Lung (tissue), 12 donors: ENCODE measurements around the gene PARP16. TPM values are rescaled to one million over a fixed set of nuclear protein-coding genes. Genes with fewer than 3 reads are reported as not detected.

Source experiments
- ATAC-seq: fragments of 200-7000 bp; cut with Tn5 transposase; one replicate; pipeline ENCODE4 v1.9.1; 2020; ENCODE audit warnings: moderate number of reproducible peaks; ENCODE audit not compliant: insufficient read depth, low FRiP score
- DNase-seq, 3 donors: peaks; one replicate each; pipeline ENCODE4 v3.0.0-alpha.2; 2013 to 2017
- H3K27ac ChIP-seq, 2 donors: one replicate each; pipeline ENCODE4 v1.5.1; 2013; ENCODE audit warnings: mild to moderate bottlenecking in 2 of 2, moderate library complexity in 2 of 2, control low read depth in 1 of 2, inconsistent platforms in 1 of 2, low read depth in 1 of 2, low read length in 1 of 2
- H3K27me3 ChIP-seq, 3 donors: one replicate each; pipeline ENCODE4 v1.5.1; 2013; ENCODE audit warnings: low read length in 2 of 3; ENCODE audit not compliant: control insufficient read depth in 3 of 3, insufficient read depth in 3 of 3
- H3K36me3 ChIP-seq, 4 donors: one replicate each; pipeline ENCODE4 v1.5.1; 2013; ENCODE audit warnings: low read length in 4 of 4, mild to moderate bottlenecking in 1 of 4, moderate library complexity in 1 of 4; ENCODE audit not compliant: control insufficient read depth in 4 of 4, insufficient read depth in 4 of 4
- H3K4me1 ChIP-seq, 5 donors: one replicate each; pipeline ENCODE4 v1.5.1; 2013; ENCODE audit warnings: low read length in 5 of 5, mild to moderate bottlenecking in 2 of 5, moderate library complexity in 1 of 5; ENCODE audit not compliant: control insufficient read depth in 5 of 5, insufficient read depth in 5 of 5
- H3K4me3 ChIP-seq: one replicate; pipeline ENCODE4 v1.5.1; 2013; ENCODE audit warnings: mild to moderate bottlenecking, control low read depth, moderate library complexity
- H3K9ac ChIP-seq, 2 donors: one replicate each; pipeline ENCODE4 v1.5.1; 2013; ENCODE audit warnings: low read length in 2 of 2, control low read depth in 1 of 2; ENCODE audit not compliant: insufficient read depth in 1 of 2
- H3K9me3 ChIP-seq, 4 donors: one replicate each; pipeline ENCODE4 v1.5.1; 2013; ENCODE audit warnings: low read length in 3 of 4, mild to moderate bottlenecking in 1 of 4, moderate library complexity in 1 of 4; ENCODE audit not compliant: control insufficient read depth in 4 of 4, insufficient read depth in 3 of 4
- CTCF ChIP-seq: IDR thresholded peaks from 2 replicates; pipeline ENCODE4 v1.5.1; 2012; ENCODE audit warnings: mild to moderate bottlenecking; ENCODE audit errors: control extremely low read depth, extremely low read depth
- WGBS, 2 donors: extraction: QIAGEN DNeasy Blood & Tissue Kit; methylation state at CpG; one replicate each; pipeline ENCODE4 v1.1.7; 2013; 5-methylcytosine and 5-hydroxymethylcytosine counted together
- polyA plus RNA-seq, 2 donors: library from polyadenylated mRNA; stranded (reverse); fragments of 200-250 nt; gene quantifications; one replicate each; pipeline ENCODE4 v1.2.1, GENCODE V29; 2013
- total RNA-seq, 2 donors: library from RNA; depleted of rRNA in 1 of 2; stranded (reverse); fragments of >200 nt in 1 of 2; gene quantifications; one replicate each; pipeline ENCODE4 v1.2.1, GENCODE V29; 2014 to 2021
- donor health status: control.
- donor health status: control.
- donor health status: Bipolar disorder and iron deficiency.
- donor health status: healthy.
- donor health status: DM: yes; HTN: yes; CAD: no.

PARP16 gene
- total and polyA plus RNA-seq, 4 donors = 4.6 to 7.7 (median 6.3) TPM

DNA sequence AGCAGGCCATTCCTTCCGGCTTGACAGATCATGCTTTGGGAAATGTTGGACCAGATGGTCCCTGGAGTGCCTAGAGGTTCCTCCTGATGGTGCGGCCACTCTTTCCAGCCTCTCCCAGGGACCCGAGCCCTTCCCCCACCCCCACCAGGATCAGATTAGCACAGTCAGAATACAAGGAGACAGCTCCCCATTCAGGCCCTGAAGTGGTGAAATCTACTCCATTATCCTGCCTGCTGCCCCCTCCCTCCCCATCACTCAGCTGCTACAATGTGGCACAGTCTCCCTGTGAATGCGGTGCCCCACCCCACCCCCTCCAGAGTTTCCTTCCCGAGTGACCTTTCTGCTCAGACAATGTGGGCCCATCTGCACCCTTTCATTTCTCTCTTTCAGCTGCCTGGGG is 47.2 kb upstream of the PARP16 start:
- no peaks in the 10 kb centered on the region for H3K9me3 ChIP-seq
- H3K27me3 ChIP-seq = no peaks in the 10 kb centered on the region
- WGBS, 2 donors = 76 to 84% methylated on average over 5 of the region's 5 CpGs
- no peak for ATAC-seq
- peaks cover 0 to 25% (median 2%) of the 10 kb centered on the region in 4 donors for H3K36me3 ChIP-seq
- no peak overlapping the region for H3K9ac ChIP-seq
- H3K4me3 ChIP-seq = no peak overlapping the region
- H3K27ac ChIP-seq = no peak overlapping the region
- no peak for DNase-seq
- no peak for TF ChIP-seq CTCF
- peaks cover 0 to 27% (median 3%) of the 10 kb centered on the region in 5 donors for H3K4me1 ChIP-seq

DNA sequence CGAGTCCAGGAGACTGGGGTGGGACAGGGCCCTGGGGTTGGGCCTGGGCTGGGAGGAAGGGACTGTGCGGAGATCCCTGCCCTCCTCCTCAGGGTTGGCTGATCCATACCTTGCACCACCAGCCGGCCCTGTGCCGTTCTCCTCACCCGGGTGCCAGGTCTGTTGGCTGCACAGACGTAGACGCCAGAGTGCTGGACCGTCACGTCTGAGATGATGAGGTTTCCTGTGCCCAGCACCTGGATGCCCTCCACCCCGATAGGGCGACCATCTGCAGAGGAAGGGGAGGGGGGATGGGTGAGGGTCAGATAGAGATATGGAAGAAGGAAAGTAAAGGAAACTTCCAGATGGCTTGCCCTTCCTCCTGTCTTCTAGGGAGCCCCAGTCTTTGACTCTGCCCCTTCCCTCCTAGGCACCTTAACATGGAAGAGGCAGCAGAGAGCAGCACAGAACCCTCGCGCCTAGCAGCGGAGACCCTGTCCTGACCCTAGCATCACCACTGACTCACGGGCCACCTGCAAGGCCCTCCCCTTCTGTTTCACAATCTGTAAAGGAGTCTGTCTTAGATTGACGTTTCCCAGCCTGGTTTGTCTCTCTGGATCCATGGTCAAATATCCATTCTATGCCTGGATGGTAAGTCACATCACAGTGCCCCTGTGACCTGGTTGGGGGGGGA is 46.6 kb upstream of the PARP16 start:
- Histone ChIP-seq H3K36me3 (peaks cover 0 to 28% (median 2%) of the 10 kb centered on the region in 4 donors), H3K4me3 (no peak overlapping the region), H3K9me3 (no peaks in the 10 kb centered on the region), H3K4me1 (peaks cover 0 to 25% (median 3%) of the 10 kb centered on the region in 5 donors), H3K9ac (no peak overlapping the region), H3K27ac (no peak overlapping the region), H3K27me3 (no peaks in the 10 kb centered on the region)
- ATAC-seq (no peak), DNase-seq (no peak)
- WGBS, 2 donors = 85 to 89% methylated on average over 15 to 16 of the region's 16 CpGs
- TF ChIP-seq CTCF = no peak

- DNase-seq (no peak), ATAC-seq (no peak)
- H3K9ac ChIP-seq = no peak overlapping the region
- 87 to 91% methylated on average over 31 of the region's 31 CpGs for WGBS, 2 donors
- no peak for TF ChIP-seq CTCF
- peaks cover 0 to 18% (median 0%) of the 10 kb centered on the region in 5 donors for H3K4me1 ChIP-seq
- no peak overlapping the region for H3K4me3 ChIP-seq
- H3K27ac ChIP-seq = no peak overlapping the region
- no peaks in the 10 kb centered on the region for H3K27me3 ChIP-seq
- peaks cover 0 to 28% (median 2%) of the 10 kb centered on the region in 4 donors for H3K36me3 ChIP-seq
- no peaks in the 10 kb centered on the region for H3K9me3 ChIP-seq
Measured at GRCh38 chr15:65332391-65333147, 45.9 kb upstream of the PARP16 start.
